Upper lobe of left lung (tissue), 6 donors: ENCODE measurements around the gene GLIPR1. TPM values are rescaled to one million over a fixed set of nuclear protein-coding genes. Genes with fewer than 3 reads are reported as not detected.

Source experiments
- ATAC-seq, 2 donors: fragments of 200-7000 bp; cut with Tn5 transposase; one replicate each; pipeline ENCODE4 v1.9.1; 2022; ENCODE audit warnings: mild to moderate bottlenecking in 2 of 2, moderate library complexity in 2 of 2; ENCODE audit not compliant: low FRiP score in 2 of 2
- DNase-seq, 2 donors: peaks; one replicate each; pipeline ENCODE4 v3.0.0-alpha.2; 2019 to 2020
- H3K27ac ChIP-seq, 4 donors: fragments of 200-600 bp; sonication (generic); one replicate each; pipeline ENCODE4 v1.5.1; 2016 to 2019
- H3K27me3 ChIP-seq, 4 donors: fragments of 200-600 bp; sonication (generic); one replicate each; pipeline ENCODE4 v1.5.1; 2017 to 2019
- H3K36me3 ChIP-seq, 4 donors: fragments of 200-600 bp; sonication (generic); one replicate each; pipeline ENCODE4 v1.5.1; 2016 to 2019
- H3K4me1 ChIP-seq, 4 donors: fragments of 200-600 bp; sonication (generic); one replicate each; pipeline ENCODE4 v1.5.1; 2018 to 2019
- H3K4me3 ChIP-seq, 4 donors: fragments of 200-600 bp; sonication (generic); one replicate each; pipeline ENCODE4 v1.5.1; 2017 to 2019; ENCODE audit warnings: mild to moderate bottlenecking in 2 of 4, moderate library complexity in 1 of 4
- H3K9me3 ChIP-seq, 4 donors: fragments of 200-600 bp; sonication (generic); one replicate each; pipeline ENCODE4 v1.5.1; 2018 to 2019
- EP300 ChIP-seq, 4 donors: sonication (generic); formaldehyde crosslinking; IDR thresholded peaks; one replicate each; pipeline ENCODE4 v1.5.1; 2017; ENCODE audit warnings: antibody characterized with exemption in 4 of 4, control low read depth in 2 of 4
- POLR2A ChIP-seq, 4 donors: fragments of 450-650 bp; IDR thresholded peaks; one replicate each; pipeline ENCODE4 v1.5.1; 2016 to 2017; ENCODE audit warnings: antibody characterized with exemption in 4 of 4, mild to moderate bottlenecking in 2 of 4
- POLR2AphosphoS5 ChIP-seq, 2 donors: sonication (generic); formaldehyde crosslinking; IDR thresholded peaks; one replicate each; pipeline ENCODE4 v1.5.1; 2017; ENCODE audit warnings: antibody characterized with exemption in 2 of 2
- whole genome bisulfite sequencing, 2 donors: methylation state at CpG; one replicate each; pipeline ENCODE4 v1.1.5; 2017 to 2018; 5-methylcytosine and 5-hydroxymethylcytosine counted together
- total RNA-seq, 6 donors: library from RNA; depleted of rRNA in 4 of 6; stranded (reverse); fragments of >200 nt in 4 of 6; gene quantifications; one replicate each; pipeline versions ENCODE4 v1.1.0 to v1.2.1, GENCODE V29; 2016 to 2021
- TF ChIP-seq, protein P1 (sequence below), 6 experiments: fragments of 450-650 bp in 4 of 6; fragments of 200-600 bp in 2 of 6; sonication (generic) in 2 of 6; IDR thresholded peaks; one replicate each; pipeline ENCODE4 v1.5.1; 2016 to 2019; ENCODE audit warnings: antibody characterized with exemption in 6 of 6
- donor health status: DM: no; HTN: no; CAD: no; lungs with moderate emphysema.
- donor health status: DM: no; HTN: yes; CAD: no; lungs with severe emphysema.

GLIPR1 gene
- total RNA-seq, 6 donors from 2014 or later: 7.3 to 56.7 (median 15.7) TPM

DNA sequence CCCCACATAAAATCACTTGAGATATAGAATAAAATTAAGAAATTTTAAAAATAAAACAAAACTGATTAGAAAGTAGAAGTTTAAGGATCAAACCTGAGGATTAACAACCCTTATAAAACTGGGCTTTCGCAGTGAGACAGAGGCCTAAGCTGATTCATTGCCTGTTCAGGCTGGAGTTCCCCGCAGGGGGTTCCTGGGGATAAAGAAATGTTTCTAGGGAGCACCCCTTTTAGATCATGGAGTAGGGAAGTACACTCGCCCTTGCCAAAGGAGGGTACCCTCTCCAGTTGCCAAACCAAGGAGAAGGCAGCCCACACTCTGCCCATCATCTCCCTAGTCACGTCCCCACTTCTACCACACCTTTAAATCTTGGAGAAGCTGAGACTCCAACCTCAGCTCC lies 6.8 kb downstream of the GLIPR1 start:
- H3K27me3 ChIP-seq: no peaks in the 10 kb centered on the region
- 90 to 95% methylated on average over 4 of the region's 4 CpGs for WGBS, 2 donors
- H3K4me1 ChIP-seq: peaks cover 4 to 17% (median 11%) of the 10 kb centered on the region in 4 donors
- TF ChIP-seq POLR2A (IDR thresholded peaks at IDR 0.05) (no peak), EP300 (IDR thresholded peaks at IDR 0.05) (no peak), POLR2AphosphoS5 (IDR thresholded peaks at IDR 0.05) (no peak)
- TF ChIP-seq, protein P1, sequence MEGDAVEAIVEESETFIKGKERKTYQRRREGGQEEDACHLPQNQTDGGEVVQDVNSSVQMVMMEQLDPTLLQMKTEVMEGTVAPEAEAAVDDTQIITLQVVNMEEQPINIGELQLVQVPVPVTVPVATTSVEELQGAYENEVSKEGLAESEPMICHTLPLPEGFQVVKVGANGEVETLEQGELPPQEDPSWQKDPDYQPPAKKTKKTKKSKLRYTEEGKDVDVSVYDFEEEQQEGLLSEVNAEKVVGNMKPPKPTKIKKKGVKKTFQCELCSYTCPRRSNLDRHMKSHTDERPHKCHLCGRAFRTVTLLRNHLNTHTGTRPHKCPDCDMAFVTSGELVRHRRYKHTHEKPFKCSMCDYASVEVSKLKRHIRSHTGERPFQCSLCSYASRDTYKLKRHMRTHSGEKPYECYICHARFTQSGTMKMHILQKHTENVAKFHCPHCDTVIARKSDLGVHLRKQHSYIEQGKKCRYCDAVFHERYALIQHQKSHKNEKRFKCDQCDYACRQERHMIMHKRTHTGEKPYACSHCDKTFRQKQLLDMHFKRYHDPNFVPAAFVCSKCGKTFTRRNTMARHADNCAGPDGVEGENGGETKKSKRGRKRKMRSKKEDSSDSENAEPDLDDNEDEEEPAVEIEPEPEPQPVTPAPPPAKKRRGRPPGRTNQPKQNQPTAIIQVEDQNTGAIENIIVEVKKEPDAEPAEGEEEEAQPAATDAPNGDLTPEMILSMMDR (IDR thresholded peaks at IDR 0.05): no peak
- DNase-seq (no peak), ATAC-seq (no peak)
- H3K9me3 ChIP-seq: no peaks in the 10 kb centered on the region
- no peaks in the 10 kb centered on the region for H3K36me3 ChIP-seq
- H3K27ac ChIP-seq: no peak overlapping the region
- no peak overlapping the region for H3K4me3 ChIP-seq

DNA sequence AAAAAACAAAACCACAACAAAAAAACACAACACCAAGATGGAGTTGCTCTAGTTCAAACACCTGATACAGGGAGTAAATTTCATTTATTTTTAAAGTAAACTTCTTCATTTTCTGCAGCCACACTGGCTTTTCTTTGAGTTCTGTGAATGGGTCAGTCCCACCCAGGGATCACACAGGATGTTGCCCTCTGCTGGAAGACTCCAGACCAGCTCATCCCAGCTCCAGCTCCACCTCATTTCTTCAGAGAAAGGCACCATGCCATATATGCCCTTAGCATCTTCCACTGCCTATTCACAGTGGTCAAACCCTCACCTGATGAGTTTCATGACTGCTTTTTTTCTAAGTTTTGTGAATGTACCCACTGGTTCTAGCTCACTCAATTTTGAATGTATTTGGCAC lies 8.0 kb downstream of the GLIPR1 start:
- ATAC-seq: peak; percentile 49 to 70
- no peaks in the 10 kb centered on the region for H3K27me3 ChIP-seq
- no peak overlapping the region for H3K27ac ChIP-seq
- peaks cover 0 to 12% (median 4%) of the 10 kb centered on the region in 4 donors for H3K4me1 ChIP-seq
- no peak overlapping the region for H3K4me3 ChIP-seq
- H3K9me3 ChIP-seq: no peaks in the 10 kb centered on the region
- H3K36me3 ChIP-seq: peaks cover 0 to 7% (median 0%) of the 10 kb centered on the region in 4 donors
- DNase-seq: no peak
- TF ChIP-seq EP300 (IDR thresholded peaks at IDR 0.05) (no peak), POLR2A (IDR thresholded peaks at IDR 0.05) (no peak), POLR2AphosphoS5 (IDR thresholded peaks at IDR 0.05) (no peak)
- TF ChIP-seq, protein P1 (IDR thresholded peaks at IDR 0.05): peak in 2 of 6 experiments; percentile 11 to 21

- WGBS, 2 donors: 82 to 96% methylated on average over 2 of the region's 2 CpGs
Observed at GRCh38 chr12:75489187-75489586, 8.6 kb downstream of the GLIPR1 start.

DNA sequence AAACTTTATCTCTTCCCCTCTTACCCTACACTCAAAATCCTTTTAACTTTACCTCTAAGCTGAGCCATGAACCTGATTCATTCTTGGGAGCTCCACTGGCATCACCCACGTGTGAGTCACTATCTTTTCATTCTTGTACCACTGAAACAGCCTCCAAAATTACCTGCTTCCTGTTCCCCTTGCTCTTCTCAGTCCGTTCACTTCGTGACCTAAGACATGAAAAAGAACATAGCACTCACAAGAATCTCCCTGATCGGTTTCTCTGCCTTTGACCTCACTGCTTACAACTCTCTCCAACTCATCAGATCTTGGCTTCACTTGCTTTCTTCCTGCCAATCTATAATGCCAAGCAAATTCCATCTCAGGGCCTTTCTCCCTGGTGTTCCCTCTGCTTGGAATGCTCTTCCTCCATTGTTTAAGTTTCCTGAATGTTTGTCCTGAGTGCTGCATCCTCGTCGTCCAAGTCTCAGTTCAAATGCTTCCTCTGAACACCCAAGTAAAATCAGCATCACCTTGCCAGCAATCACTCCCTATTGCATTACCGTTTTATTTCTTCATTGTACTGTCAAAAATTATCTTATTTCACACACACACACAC lies 9.2 kb downstream of the GLIPR1 start:
- no peak overlapping the region for H3K4me3 ChIP-seq
- ATAC-seq: no peak
- no peaks in the 10 kb centered on the region for H3K27me3 ChIP-seq
- H3K27ac ChIP-seq: no peak overlapping the region
- TF ChIP-seq POLR2A (IDR thresholded peaks at IDR 0.05) (no peak), POLR2AphosphoS5 (IDR thresholded peaks at IDR 0.05) (no peak), EP300 (IDR thresholded peaks at IDR 0.05) (no peak)
- TF ChIP-seq, protein P1 (IDR thresholded peaks at IDR 0.05): no peak
- no peak for DNase-seq
- H3K36me3 ChIP-seq: peaks cover 0 to 8% (median 0%) of the 10 kb centered on the region in 4 donors
- 51 to 55% methylated on average over 7 of the region's 7 CpGs for WGBS, 2 donors
- no peaks in the 10 kb centered on the region for H3K9me3 ChIP-seq
- peaks cover 0 to under 1% (median 0%) of the 10 kb centered on the region in 4 donors for H3K4me1 ChIP-seq

More at GRCh38 chr12:75489187-75489586, 8.6 kb downstream of the GLIPR1 start:
- Histone ChIP-seq H3K4me3 (no peak overlapping the region), H3K36me3 (peaks cover 0 to 7% (median 0%) of the 10 kb centered on the region in 4 donors), H3K9me3 (no peaks in the 10 kb centered on the region), H3K4me1 (peaks cover 0 to 6% (median under 1%) of the 10 kb centered on the region in 4 donors), H3K27ac (no peak overlapping the region), H3K27me3 (no peaks in the 10 kb centered on the region)
- DNase-seq (no peak), ATAC-seq (no peak)
- TF ChIP-seq POLR2AphosphoS5 (IDR thresholded peaks at IDR 0.05) (no peak), POLR2A (IDR thresholded peaks at IDR 0.05) (no peak), EP300 (IDR thresholded peaks at IDR 0.05) (no peak)
- TF ChIP-seq, protein P1 (IDR thresholded peaks at IDR 0.05): no peak

DNA sequence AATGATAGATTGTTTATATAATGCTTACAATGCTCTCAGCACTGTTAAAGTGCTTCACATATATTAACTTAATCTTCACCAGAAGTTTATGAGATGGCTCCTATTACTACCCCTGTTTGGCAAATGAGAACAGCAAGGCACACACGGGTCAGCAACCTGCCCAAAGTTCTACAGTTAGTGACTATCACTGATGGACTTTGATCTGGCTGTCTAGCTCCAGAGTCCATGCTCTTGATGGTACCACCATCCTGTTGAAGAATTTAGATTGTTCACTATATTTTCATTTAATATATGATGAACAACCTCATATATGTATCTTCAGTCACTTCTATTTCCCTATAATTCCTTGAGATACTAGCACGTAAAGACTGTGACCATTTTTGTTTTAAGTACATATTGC lies 10.6 kb downstream of the GLIPR1 start:
- Histone ChIP-seq H3K27me3 (no peaks in the 10 kb centered on the region), H3K9me3 (no peaks in the 10 kb centered on the region), H3K36me3 (peaks cover 0 to 23% (median 7%) of the 10 kb centered on the region in 4 donors), H3K4me3 (no peak overlapping the region), H3K4me1 (no peaks in the 10 kb centered on the region), H3K27ac (no peak overlapping the region)
- DNase-seq (no peak), ATAC-seq (no peak)
- 89 to 90% methylated on average over 2 of the region's 2 CpGs for WGBS, 2 donors
- TF ChIP-seq POLR2AphosphoS5 (IDR thresholded peaks at IDR 0.05): no peak
- TF ChIP-seq, protein P1 (IDR thresholded peaks at IDR 0.05): no peak
- TF ChIP-seq POLR2A (IDR thresholded peaks at IDR 0.05): no peak
- no peak for TF ChIP-seq EP300 (IDR thresholded peaks at IDR 0.05)
